GM03348 (cell line): ENCODE data around the gene LTB4R.

ENCODE experiments used
- DNase-seq: peaks from one replicate; pipeline ENCODE4 v3.0.0; 2012; ENCODE audit warnings: low spot score

LTB4R gene

GRCh38 chr14:24300326-24300980 lies 10.8 kb upstream of the LTB4R start:
- DNase-seq = no peak

DNA sequence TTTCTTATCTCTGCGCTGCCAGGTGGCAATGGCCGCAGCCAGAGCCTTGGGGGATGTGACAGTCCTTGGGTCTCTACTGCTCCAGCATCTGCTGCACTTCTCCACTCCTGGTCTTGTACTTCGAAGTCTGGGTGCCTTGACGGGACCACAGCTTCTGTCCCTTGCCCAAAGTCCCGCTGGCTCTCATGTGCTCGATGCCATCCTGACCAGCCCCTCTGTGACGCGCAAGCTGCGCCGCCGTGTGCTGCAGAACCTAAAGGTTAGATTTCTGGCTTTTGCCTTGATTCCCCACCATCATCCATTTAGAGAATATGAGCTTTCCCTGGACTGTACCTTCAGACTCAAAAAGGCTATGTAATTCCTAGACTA lies 7.3 kb upstream of the LTB4R start:
- DNase-seq = no peak

DNA sequence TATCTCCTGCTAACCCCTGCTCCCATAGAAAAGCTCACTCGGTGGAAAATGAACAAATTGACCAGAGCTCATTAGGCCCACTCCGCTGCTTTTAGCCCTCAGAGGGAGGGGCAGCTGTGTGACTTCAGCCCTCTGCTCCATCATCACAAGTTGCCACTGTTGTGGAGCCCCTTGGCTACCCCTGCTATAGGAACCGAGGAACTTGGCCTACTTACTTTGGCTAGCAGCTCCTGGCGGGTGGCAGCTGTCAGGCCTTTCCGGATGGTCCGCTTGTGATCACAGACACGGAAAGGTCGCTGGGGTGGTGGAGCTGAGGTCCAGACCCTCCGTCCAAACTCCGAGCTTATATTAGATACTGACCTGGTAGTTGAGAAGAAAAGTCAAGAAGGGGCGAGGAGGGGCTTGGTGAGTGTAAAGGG lies 4.1 kb upstream of the LTB4R start:
- no peak for DNase-seq

- peak; percentile 85 for DNase-seq
Observed at GRCh38 chr14:24307575-24308341, 3.5 kb upstream of the LTB4R start, which contains the start of gene CIDEB. TSS of gene CIDEB (minus strand) at chr14:24307977. CDS start at chr14:24307858, 119 bp downstream.

DNA sequence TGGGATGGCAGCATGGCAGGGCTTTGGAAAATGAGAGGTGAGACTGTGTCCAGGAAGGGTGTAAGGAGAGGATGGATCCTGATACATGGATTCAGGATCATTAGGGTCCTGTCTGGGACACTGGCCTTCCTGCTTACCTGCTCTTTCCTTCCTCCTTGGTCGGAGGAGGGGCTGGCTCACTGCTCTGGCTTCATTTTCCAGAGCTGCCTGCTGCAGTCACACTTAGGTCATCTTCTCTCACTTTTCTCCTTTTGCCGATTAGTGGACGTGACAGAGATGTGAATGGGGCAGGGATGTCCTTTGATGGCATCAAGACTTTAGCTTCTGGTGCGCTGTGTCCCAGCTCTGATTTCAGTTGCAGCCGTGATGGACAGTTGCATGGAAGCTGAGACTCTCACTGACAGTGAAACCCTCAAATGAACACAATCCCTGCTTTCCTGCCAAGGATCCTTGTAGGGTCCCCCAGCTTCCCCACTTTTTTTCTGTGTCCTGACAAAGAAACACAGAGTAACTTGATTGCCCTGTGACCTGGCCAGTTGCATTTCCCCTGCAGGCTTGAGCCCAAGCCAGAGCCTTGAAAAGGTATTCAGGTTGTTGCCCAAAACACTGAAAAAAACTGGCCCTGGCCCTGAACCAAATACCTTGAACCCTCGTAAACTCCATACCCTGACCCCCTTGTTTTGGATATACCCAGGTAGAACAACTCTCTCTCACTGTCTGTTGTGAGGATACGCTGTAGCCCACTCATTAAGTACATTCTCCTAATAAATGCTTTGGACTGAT lies 2.8 kb upstream of the LTB4R start:
- no peak for DNase-seq

- DNase-seq = no peak
Observed at GRCh38 chr14:24309538-24310264, 1.6 kb upstream of the LTB4R start, which contains the start of gene LTB4R2. TSS of gene LTB4R2 (plus strand) at chr14:24310140. CDS start at chr14:24310665, 525 bp downstream.

GRCh38 chr14:24310265-24310645 lies 1.0 kb upstream of the LTB4R start:
- DNase-seq = no peak

- DNase-seq = peak; percentile 45
Observed at GRCh38 chr14:24311837-24312615, 724 bp downstream of the LTB4R start.

- no peak for DNase-seq
Observed at GRCh38 chr14:24312736-24313507, 1.6 kb downstream of the LTB4R start.

- no peak for DNase-seq
Observed at GRCh38 chr14:24313913-24314312, 2.6 kb downstream of the LTB4R start.

- DNase-seq = no peak
Observed at GRCh38 chr14:24314377-24315193, 3.3 kb downstream of the LTB4R start.

GRCh38 chr14:24315243-24315806 lies 4.0 kb downstream of the LTB4R start:
- no peak for DNase-seq

GRCh38 chr14:24315807-24316596 lies 4.7 kb downstream of the LTB4R start:
- no peak for DNase-seq

DNA sequence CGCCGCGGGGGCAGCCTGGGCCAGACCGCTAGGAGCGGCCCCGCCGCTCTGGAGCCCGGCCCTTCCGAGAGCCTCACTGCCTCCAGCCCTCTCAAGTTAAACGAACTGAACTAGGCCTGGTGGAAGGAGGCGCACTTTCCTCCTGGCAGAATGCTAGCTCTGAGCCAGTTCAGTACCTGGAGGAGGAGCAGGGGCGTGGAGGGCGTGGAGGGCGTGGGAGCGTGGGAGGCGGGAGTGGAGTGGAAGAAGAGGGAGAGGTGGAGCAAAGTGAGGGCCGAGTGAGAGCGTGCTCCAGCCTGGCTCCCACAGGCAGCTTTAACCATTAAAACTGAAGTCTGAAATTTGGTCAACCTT lies 5.3 kb downstream of the LTB4R start:
- DNase-seq = no peak

DNA sequence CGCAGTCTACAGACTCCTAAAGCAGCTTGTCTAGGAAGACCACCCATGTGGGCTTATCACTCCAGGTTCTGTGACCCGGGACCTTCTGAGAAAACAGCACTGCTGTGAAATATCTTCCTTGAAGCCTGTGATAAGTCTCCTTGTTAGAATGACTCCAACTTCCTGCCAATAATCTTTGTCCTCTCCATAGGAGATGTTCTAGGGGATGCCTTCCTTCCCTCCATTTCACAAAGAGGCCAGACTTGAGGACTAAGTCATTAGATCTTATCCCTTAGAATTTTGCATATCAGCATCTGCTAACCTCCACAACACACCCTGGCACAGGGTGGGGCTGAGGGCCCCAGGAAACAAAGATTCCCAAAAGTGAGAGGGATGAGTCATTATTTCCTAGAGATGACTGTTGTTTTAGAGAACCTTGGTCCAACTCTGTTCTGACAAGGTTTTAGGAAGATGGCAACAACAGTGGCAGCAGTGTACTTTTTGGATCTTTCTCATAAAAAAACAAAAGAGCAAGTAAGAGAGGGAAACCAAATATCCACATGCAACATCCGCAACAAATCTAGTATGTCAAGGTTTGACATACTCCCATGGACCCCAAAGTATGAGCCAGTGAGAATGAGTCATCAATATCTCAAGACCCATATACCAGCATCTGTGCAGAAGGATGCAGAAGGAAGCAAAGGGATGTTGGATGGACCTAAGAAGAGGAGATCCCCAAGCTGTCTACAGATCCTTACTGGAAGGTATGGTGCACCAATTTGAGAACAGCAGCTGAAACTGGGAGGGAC lies 6.0 kb downstream of the LTB4R start:
- peak; percentile 50 for DNase-seq

DNA sequence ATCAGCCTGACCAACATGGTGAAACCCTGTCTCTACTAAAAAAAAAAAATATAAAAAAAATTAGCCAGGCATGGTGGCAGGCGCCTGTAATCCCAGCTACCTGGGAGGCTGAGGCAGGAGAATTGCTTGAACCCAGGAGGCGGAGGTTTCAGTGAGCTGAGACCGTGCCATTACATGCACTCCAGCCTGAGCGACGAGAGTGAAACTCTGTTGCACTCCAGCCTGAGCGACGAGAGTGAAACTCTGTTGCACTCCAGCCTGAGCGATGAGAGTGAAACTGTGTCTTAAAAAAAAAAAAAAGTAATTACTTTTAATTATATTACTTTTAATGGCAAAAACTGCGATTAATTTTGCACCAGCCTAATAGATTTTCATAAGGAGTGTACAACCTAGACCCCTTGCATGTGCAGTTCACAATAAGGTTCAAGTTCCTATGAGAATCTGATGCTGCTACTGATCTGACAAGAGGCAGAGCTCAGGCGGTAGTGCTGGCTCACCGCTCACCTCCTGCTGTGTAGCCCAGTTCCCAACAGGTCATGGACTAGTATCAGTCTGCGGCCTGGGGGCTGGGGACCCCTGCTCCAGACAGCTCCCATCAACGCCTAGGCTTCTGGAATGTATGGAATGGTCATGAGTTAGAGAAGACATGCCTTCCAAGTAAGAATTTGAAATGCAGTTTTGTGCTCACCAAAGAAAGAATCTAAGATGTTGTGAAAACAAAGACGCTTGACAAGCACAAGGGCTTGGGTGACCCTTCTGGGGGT lies 10.1 kb downstream of the LTB4R start:
- no peak for DNase-seq

DNA sequence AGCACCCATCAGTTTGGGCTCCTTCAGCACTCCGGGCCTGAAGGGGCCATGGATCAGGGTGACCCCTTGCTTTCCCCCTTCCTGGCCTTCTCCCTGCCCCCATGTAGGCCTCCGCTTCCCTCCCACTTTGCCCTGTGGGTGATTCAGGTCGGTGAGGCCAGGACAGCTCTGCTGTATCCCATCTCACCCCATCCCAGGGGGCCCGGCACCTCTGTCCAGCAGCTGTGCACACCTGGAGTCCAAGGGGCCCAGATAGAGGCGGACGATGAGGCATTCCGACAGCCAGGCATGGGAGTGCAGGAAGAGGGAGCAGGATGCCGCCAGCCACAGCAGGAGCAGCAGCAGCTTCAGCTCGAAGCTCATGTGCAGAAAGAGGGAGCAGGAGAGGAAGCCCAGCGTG lies 11.4 kb downstream of the LTB4R start:
- DNase-seq = no peak
